Adrenal gland (tissue), 5 donors: ENCODE measurements around the gene SLC35E2B.

Experiments used
- CTCF ChIP-seq, 6 experiments: fragments of 450-650 bp in 4 of 6; fragments of 200-600 bp in 2 of 6; sonication (generic) in 1 of 6; IDR thresholded peaks; 1 replicate in 5 of 6; 2 replicates in 1 of 6; pipeline versions ENCODE4 v1.5.1 to v1.8.0; 2016 to 2021; ENCODE audit warnings: antibody characterized with exemption in 6 of 6, mild to moderate bottlenecking in 2 of 6, moderate library complexity in 1 of 6
- POLR2A ChIP-seq, 2 donors: fragments of 450-650 bp; IDR thresholded peaks; one replicate each; pipeline ENCODE4 v1.6.1; 2017; ENCODE audit warnings: antibody characterized with exemption in 2 of 2, mild to moderate bottlenecking in 2 of 2, moderate library complexity in 1 of 2
- donor health status: DM: no; HTN: no; CAD: no.

- TF ChIP-seq CTCF (IDR thresholded peaks at IDR 0.05): no peak
- no peak for TF ChIP-seq POLR2A (IDR thresholded peaks at IDR 0.05)
These were observed 67.9 kb downstream of the SLC35E2B start for GRCh38 chr1:1624443-1625403.
